CD4-positive, alpha-beta T cell (primary cell): Measurements from ENCODE around the gene CITED2. TPM values are rescaled to one million over a fixed set of nuclear protein-coding genes. Genes with fewer than 3 reads are reported as not detected.

ENCODE experiments used
- ATAC-seq: fragments of 200-7000 bp; cut with Tn5 transposase; one replicate; pipeline ENCODE4 v1.10.0; 2022; ENCODE audit warnings: mild to moderate bottlenecking; ENCODE audit not compliant: poor library complexity
- CTCF ChIA-PET: fragments of 350-600 bp; sonication (Branson Sonifier 250); formaldehyde crosslinking; loops from one replicate; lab custom pipeline; 2021; ENCODE audit warnings: antibody characterized with exemption, inconsistent platforms; lab: Charles Lee
- POLR2A ChIA-PET: fragments of 350-600 bp; sonication (Branson Sonifier 250); formaldehyde crosslinking; loops from one replicate; lab custom pipeline; 2021; ENCODE audit warnings: antibody characterized with exemption, inconsistent platforms; lab: Charles Lee
- DNase-seq, 14 experiments: peaks; one replicate each; pipeline ENCODE4 v3.0.0-alpha.2; 2013 to 2020; ENCODE audit warnings: mixed read lengths in 2 of 14
- H3K27ac ChIP-seq, 2 donors: one replicate each; pipeline versions ENCODE4 v1.5.1 to v1.7.0; 2013; ENCODE audit warnings: low read length in 2 of 2, low read depth in 1 of 2, mild to moderate bottlenecking in 1 of 2
- H3K27me3 ChIP-seq, 2 experiments: 1 replicate in 1 of 2; 2 replicates in 1 of 2; pipeline versions ENCODE4 v1.6.1 to v1.7.0; 2013; ENCODE audit warnings: low read length in 2 of 2, control low read depth in 1 of 2, mild to moderate bottlenecking in 1 of 2, moderate library complexity in 1 of 2; ENCODE audit not compliant: insufficient read depth in 2 of 2, control insufficient read depth in 1 of 2
- H3K36me3 ChIP-seq: one replicate; pipeline ENCODE4 v1.6.1; 2013; ENCODE audit warnings: low read length, control low read depth; ENCODE audit not compliant: insufficient read depth
- H3K4me1 ChIP-seq: one replicate; pipeline ENCODE4 v1.6.1; 2013; ENCODE audit warnings: low read length, control low read depth; ENCODE audit not compliant: insufficient read depth
- H3K4me3 ChIP-seq: one replicate; pipeline ENCODE4 v1.5.1; 2013; ENCODE audit warnings: mild to moderate bottlenecking, low read length, moderate library complexity
- H3K9me3 ChIP-seq, 2 experiments: 1 replicate in 1 of 2; 2 replicates in 1 of 2; pipeline versions ENCODE4 v1.6.1 to v1.7.0; 2013; ENCODE audit warnings: low read length in 2 of 2, mild to moderate bottlenecking in 2 of 2, control low read depth in 1 of 2, moderate library complexity in 1 of 2; ENCODE audit not compliant: control insufficient read depth in 1 of 2, insufficient read depth in 1 of 2
- H3K27ac Mint-ChIP-seq: one replicate; pipeline ENCODE4 v1.8.0; 2020; ENCODE audit warnings: mixed read lengths
- H3K27me3 Mint-ChIP-seq: one replicate; pipeline ENCODE4 v1.8.0; 2021; ENCODE audit warnings: mixed read lengths
- H3K36me3 Mint-ChIP-seq: one replicate; pipeline ENCODE4 v1.8.0; 2021; ENCODE audit warnings: low read depth, mixed read lengths
- H3K4me1 Mint-ChIP-seq: one replicate; pipeline ENCODE4 v1.8.0; 2021; ENCODE audit warnings: low read depth, mixed read lengths
- H3K4me3 Mint-ChIP-seq: one replicate; pipeline ENCODE4 v1.8.0; 2020; ENCODE audit warnings: mild to moderate bottlenecking, mixed read lengths
- H3K9me3 Mint-ChIP-seq: one replicate; pipeline ENCODE4 v1.8.0; 2020; ENCODE audit warnings: mixed read lengths
- CTCF ChIP-seq: fragments of 200-600 bp; IDR thresholded peaks from one replicate; pipeline ENCODE4 v1.8.0; 2022; ENCODE audit warnings: antibody characterized with exemption, mild to moderate bottlenecking
- intact Hi-C, 2 experiments: fragments of 100-400 bp; cut with DNase I in 1 of 2; cut with micrococcal nuclease in 1 of 2; formaldehyde crosslinking; loops; one replicate each; pipeline versions ENCODE4 v1.15.1 to v1.9.0; 2023 to 2025; cut with DNase I, micrococcal nuclease
- total RNA-seq, 174 experiments: library from RNA in 2 of 174; stranded (reverse) in 2 of 174; gene quantifications; one replicate each; pipeline ENCODE4 v1.2.3 and lab custom pipeline; 2021 to 2026

Gene CITED2
- total RNA-seq, 2 experiments from 2014 or later, result 181 to 185 TPM

DNA sequence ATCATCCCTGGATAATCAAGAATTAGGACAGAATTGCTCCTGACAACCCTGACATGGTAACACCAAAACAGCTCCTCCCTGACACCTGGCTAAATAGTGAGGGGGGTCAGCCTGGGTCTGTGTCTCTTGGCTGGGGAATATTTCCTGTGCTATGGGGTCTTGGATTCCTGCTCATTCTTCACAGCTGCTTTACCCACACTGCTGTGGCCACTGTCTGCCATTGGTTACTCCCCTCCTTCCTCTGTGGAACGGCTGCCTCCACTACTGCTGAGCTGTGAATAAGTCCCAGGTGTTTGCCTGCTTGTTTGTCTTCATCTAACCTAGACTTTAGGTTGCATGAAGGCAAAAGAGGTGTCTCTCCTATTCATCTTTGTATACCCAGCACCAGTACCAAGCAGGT, 48.8 kb downstream of the CITED2 start:
- Mint-ChIP-seq H3K27me3 (no peaks in the 10 kb centered on the region), H3K4me3 (peak overlapping the region; percentile 59), H3K36me3 (peaks cover 5% of the 10 kb centered on the region), H3K4me1 (peaks cover 48% of the 10 kb centered on the region), H3K27ac (peak overlapping the region; percentile 82), H3K9me3 (peaks cover 3% of the 10 kb centered on the region)
- H3K27ac ChIP-seq, result peak overlapping the region in 1 of 2 donors; percentile 11
- no peak overlapping the region for H3K4me3 ChIP-seq
- H3K36me3 ChIP-seq, result no peaks in the 10 kb centered on the region
- no peaks in the 10 kb centered on the region for H3K9me3 ChIP-seq
- no peaks in the 10 kb centered on the region for H3K27me3 ChIP-seq
- CTCF ChIA-PET, result no interaction called here
- POLR2A ChIA-PET, result interaction anchor here (1.0 to 3.1 kb wide), 2 partner anchors 35 to 49 kb away, joined by 3 to 43 read pairs; partner anchors contain the start of gene CITED2
- DNase-seq (no peak), ATAC-seq (no peak)
- peaks cover 30% of the 10 kb centered on the region for H3K4me1 ChIP-seq
- intact Hi-C loops, result loop anchor here in 1 of 2 experiments (5.0 kb wide), 2 partner anchors 37 to 38 kb away; no protein-coding TSS in a partner anchor
- TF ChIP-seq CTCF, result no peak

GRCh38 chr6:139325125-139325524, 49.3 kb downstream of the CITED2 start:
- ChIA-PET CTCF (interaction anchor here (2.3 kb wide), 1 partner anchor 75 kb away, joined by 9 read pairs; no protein-coding TSS in a partner anchor), POLR2A (interaction anchor here (1.0 to 3.1 kb wide), 2 partner anchors 35 to 49 kb away, joined by 3 to 43 read pairs; partner anchors contain the start of gene CITED2)
- Histone ChIP-seq H3K4me3 (no peak overlapping the region), H3K27ac (peak overlapping the region in 1 of 2 donors; percentile 52), H3K36me3 (no peaks in the 10 kb centered on the region), H3K9me3 (no peaks in the 10 kb centered on the region), H3K27me3 (no peaks in the 10 kb centered on the region), H3K4me1 (peaks cover 30% of the 10 kb centered on the region)
- Mint-ChIP-seq H3K4me3 (no peak overlapping the region), H3K4me1 (peaks cover 50% of the 10 kb centered on the region), H3K27ac (peak overlapping the region; percentile 82), H3K9me3 (peaks cover 3% of the 10 kb centered on the region), H3K27me3 (no peaks in the 10 kb centered on the region), H3K36me3 (peaks cover 5% of the 10 kb centered on the region)
- intact Hi-C loops, result loop anchor here in 1 of 2 experiments (5.0 kb wide), 2 partner anchors 37 to 38 kb away; no protein-coding TSS in a partner anchor
- DNase-seq, result peak in 3 of 14 experiments; percentile 13 to 29 (median 23)
- TF ChIP-seq CTCF, result no peak
- no peak for ATAC-seq

- Mint-ChIP-seq H3K4me1 (peaks cover 50% of the 10 kb centered on the region), H3K27me3 (no peaks in the 10 kb centered on the region), H3K36me3 (peaks cover 5% of the 10 kb centered on the region), H3K9me3 (peaks cover 3% of the 10 kb centered on the region), H3K4me3 (peak overlapping the region; percentile 93), H3K27ac (peak overlapping the region; percentile 99)
- peak overlapping the region; percentile 91 to 97 for H3K27ac ChIP-seq
- H3K27me3 ChIP-seq, result no peaks in the 10 kb centered on the region
- peak overlapping the region; percentile 57 for H3K4me3 ChIP-seq
- no peaks in the 10 kb centered on the region for H3K36me3 ChIP-seq
- H3K4me1 ChIP-seq, result peaks cover 30% of the 10 kb centered on the region
- ATAC-seq, result no peak
- TF ChIP-seq CTCF, result no peak
- ChIA-PET POLR2A (interaction anchor here (0.8 to 3.1 kb wide), 20 partner anchors 12 to 211 kb away, joined by 3 to 52 read pairs (median 4); partner anchors contain the start of genes CITED2 and TXLNB), CTCF (interaction anchor here (0.6 to 2.3 kb wide), 7 partner anchors 11 to 199 kb away, joined by 3 to 9 read pairs (median 3); partner anchors contain the start of gene TXLNB)
- intact Hi-C loops, result loop anchor here in 1 of 2 experiments (1.0 kb wide), 1 partner anchor 33 kb away; the partner anchor contains the start of gene TXLNB
- DNase-seq, result no peak
- no peaks in the 10 kb centered on the region for H3K9me3 ChIP-seq
These were observed 50.2 kb downstream of the CITED2 start for GRCh38 chr6:139324301-139324555.
